ENCODE results near the gene TTLL5.

DNA sequence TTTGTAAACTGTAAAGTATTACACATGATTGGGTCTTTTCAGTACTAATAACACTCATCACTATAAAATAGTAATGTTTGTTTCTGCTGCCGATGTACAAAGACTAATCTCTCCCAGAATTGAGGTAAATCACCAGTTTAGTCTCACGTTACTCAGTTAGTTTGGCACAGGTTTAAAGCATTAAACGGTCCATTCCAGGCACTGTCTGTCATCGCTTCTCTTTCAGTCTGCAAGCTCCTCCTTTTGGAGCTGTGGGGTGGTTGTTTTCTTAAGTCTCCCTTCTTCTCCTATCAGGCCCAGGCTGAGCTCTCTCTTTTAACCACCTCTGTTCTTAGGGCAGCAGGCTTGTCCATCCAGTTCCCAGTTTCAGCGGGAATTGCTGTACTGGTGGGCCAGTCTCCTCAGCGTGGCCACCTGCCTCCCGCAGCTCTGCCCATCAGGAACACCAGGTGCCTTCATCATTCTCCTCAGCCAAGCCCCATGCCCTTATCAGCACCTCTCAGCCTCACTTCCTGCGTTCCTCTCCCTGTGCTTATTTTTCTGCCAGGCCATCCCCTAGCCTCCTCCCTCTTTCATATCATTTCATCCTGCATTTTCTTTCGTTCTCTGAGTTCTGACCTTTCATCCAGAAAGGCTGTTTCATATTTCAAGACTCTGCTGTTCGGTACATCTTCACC lies 171.7 kb downstream of the TTLL5 start:
- TF ChIP-seq, protein P1, sequence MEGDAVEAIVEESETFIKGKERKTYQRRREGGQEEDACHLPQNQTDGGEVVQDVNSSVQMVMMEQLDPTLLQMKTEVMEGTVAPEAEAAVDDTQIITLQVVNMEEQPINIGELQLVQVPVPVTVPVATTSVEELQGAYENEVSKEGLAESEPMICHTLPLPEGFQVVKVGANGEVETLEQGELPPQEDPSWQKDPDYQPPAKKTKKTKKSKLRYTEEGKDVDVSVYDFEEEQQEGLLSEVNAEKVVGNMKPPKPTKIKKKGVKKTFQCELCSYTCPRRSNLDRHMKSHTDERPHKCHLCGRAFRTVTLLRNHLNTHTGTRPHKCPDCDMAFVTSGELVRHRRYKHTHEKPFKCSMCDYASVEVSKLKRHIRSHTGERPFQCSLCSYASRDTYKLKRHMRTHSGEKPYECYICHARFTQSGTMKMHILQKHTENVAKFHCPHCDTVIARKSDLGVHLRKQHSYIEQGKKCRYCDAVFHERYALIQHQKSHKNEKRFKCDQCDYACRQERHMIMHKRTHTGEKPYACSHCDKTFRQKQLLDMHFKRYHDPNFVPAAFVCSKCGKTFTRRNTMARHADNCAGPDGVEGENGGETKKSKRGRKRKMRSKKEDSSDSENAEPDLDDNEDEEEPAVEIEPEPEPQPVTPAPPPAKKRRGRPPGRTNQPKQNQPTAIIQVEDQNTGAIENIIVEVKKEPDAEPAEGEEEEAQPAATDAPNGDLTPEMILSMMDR (IDR thresholded peaks at IDR 0.05; ENCODE audit: insufficient read depth, low read length) = no peak
- TF ChIP-seq POLR2AphosphoS5 (IDR thresholded peaks at IDR 0.05; ENCODE audit: low read depth) (no peak), GABPA (IDR thresholded peaks at IDR 0.05; ENCODE audit: low read depth) (no peak), REST (IDR thresholded peaks at IDR 0.05; ENCODE audit: insufficient replicate concordance, low read depth) (no peak), SPI1 (IDR thresholded peaks at IDR 0.05; ENCODE audit: borderline replicate concordance, low read depth) (no peak)
